GM12875 (cell line): ENCODE results near the gene MMP2.

Source experiments
- H3K4me3 ChIP-seq: one replicate; pipeline ENCODE4 v1.5.1; 2011; ENCODE audit warnings: low read depth, low read length, control low read depth
- TF ChIP-seq, protein P1 (sequence below): IDR thresholded peaks from 2 replicates; pipeline ENCODE4 v1.5.1; 2011; ENCODE audit warnings: low read depth, mild to moderate bottlenecking, control low read depth, inconsistent platforms, low read length, moderate library complexity, borderline replicate concordance; ENCODE audit not compliant: insufficient read depth

Gene MMP2

DNA sequence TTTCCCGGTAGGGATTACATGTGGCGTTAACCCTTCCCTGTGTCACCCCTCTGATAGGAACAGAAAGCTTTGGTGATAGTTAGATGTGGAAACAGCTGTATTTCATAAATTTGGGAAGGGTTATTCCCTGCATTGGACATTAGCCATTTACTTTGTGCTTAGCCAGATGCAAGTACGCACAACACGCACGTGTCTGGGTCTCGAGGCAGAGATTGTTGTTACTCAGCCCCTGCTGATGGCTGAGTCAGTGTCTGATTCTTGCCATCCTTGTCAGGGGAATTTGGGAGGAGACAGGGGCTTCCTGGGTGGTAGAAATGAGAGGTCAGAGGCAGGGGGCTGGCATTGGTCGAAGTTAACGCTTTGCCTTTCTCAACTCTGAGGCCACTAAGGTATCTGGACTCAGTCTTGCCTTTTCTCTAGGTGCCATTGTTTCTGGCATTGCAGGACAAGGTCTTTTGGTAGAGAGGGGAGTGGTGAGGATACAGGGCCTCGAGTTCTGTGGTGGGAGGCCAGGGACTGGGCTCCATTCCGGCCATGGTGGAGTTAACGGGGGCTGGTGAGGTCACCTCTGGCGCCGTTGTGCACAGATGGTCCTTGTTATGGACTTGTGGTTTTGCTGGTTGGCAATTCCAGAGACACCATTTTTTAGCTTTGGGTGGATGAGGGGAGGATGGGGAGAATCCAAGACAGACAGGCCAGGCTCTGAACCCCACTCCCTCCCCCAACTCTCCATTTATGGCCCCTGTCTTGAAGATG lies 8.2 kb downstream of the MMP2 start:
- no peak overlapping the region for H3K4me3 ChIP-seq
- TF ChIP-seq, protein P1, sequence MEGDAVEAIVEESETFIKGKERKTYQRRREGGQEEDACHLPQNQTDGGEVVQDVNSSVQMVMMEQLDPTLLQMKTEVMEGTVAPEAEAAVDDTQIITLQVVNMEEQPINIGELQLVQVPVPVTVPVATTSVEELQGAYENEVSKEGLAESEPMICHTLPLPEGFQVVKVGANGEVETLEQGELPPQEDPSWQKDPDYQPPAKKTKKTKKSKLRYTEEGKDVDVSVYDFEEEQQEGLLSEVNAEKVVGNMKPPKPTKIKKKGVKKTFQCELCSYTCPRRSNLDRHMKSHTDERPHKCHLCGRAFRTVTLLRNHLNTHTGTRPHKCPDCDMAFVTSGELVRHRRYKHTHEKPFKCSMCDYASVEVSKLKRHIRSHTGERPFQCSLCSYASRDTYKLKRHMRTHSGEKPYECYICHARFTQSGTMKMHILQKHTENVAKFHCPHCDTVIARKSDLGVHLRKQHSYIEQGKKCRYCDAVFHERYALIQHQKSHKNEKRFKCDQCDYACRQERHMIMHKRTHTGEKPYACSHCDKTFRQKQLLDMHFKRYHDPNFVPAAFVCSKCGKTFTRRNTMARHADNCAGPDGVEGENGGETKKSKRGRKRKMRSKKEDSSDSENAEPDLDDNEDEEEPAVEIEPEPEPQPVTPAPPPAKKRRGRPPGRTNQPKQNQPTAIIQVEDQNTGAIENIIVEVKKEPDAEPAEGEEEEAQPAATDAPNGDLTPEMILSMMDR, result no peak

DNA sequence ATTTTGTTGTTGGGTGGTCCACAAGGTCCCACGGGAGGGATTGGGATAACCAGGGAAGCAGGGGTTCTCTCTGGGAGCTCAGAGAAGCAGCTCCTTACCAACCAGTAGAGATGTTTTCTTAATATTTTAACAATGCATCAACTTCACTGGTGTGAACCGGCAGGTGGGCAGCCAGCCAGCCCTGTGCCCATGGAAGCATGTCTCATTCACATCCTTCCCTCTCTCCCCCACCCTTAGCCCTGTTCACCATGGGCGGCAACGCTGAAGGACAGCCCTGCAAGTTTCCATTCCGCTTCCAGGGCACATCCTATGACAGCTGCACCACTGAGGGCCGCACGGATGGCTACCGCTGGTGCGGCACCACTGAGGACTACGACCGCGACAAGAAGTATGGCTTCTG lies 9.3 kb downstream of the MMP2 start:
- H3K4me3 ChIP-seq, result no peak overlapping the region

DNA sequence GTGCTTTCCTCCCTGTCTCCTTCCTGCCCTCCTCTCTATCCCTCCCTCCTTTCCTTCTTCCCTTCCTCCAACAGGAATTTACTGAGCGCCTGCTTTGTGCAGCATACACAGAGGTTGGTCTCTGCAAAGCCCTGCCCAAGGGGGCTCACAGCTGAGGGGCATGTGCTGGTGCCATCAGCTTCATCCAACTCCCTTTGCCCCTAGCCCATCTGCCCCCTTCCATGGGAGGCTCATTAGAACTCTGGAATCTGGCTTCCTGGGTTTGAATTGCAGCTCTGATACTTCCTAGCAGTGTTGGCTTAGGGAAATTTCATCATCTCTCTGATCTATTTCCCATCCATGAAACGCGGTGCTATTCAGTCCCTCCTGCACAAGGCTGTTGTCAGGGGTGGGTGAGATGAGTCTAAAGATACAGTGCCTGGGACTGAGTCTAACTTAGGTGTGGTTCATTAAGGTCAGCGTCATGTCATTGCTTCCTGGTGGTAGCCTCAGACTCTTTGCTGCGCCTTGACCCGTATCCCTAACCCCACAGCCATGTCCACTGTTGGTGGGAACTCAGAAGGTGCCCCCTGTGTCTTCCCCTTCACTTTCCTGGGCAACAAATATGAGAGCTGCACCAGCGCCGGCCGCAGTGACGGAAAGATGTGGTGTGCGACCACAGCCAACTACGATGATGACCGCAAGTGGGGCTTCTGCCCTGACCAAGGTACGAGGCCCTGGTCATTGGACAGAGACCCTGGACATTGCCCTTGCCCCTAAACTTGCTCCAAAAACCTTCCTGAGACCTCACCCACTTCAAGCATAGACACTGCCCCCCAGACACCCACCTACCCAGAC lies 10.3 kb downstream of the MMP2 start:
- TF ChIP-seq, protein P1, result no peak
- no peak overlapping the region for H3K4me3 ChIP-seq

More for the DNA sequence above, 9.3 kb downstream of the MMP2 start:
- TF ChIP-seq, protein P1, result no peak

DNA sequence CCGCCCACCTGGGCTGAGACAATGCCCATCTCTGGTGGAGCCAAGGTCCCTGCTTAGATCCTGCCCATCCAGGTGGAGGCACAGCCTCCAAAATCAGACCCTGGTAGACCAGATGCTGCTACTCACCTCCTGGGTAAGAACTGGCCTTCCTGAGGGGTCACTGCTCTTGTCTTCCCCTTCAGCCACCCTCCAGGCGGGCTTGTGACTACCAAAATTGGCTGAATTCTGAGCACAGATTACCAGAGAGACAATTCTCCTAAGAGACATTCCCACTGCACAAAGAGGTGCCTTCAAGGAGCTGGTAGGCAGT lies 10.9 kb downstream of the MMP2 start:
- TF ChIP-seq, protein P1, result no peak

DNA sequence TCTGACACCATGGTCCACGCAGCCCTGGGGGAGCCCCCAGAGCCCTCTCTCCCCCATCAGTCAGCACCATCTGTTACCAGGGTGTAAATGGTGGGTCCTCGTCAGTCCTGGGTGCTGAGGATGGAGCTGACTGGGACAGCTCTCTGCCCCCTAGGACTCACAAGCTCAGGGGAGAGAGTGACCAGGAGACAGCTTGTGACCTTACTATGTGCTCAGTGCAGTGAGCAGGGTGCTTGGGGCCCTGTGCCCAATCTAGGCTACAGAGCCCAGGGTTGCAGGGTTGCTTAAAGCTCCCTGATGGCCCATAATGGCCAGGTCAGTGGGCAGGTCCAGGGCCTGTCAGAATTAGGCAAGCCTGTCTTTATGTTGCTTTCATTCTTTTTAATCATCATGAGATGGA lies 11.3 kb downstream of the MMP2 start:
- TF ChIP-seq, protein P1, result no peak
- no peak overlapping the region for H3K4me3 ChIP-seq

More for the DNA sequence above, 10.9 kb downstream of the MMP2 start:
- no peak overlapping the region for H3K4me3 ChIP-seq

DNA sequence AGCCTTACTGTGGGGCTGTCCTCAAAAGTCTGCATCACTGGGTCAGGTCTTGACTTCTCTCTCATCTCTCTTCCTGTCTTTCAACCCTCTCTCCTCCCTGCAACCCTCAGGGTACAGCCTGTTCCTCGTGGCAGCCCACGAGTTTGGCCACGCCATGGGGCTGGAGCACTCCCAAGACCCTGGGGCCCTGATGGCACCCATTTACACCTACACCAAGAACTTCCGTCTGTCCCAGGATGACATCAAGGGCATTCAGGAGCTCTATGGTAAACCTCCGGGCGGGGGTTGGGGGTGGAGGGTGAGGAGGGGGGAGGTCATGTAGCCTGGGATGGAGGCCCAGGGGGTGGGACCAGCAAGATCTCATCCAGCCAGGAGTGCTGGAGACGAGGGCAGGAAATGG lies 12.7 kb downstream of the MMP2 start:
- TF ChIP-seq, protein P1, result no peak

More for the DNA sequence above, 12.7 kb downstream of the MMP2 start:
- H3K4me3 ChIP-seq, result no peak overlapping the region
